Stomach smooth muscle (tissue), 2 donors: Measurements from ENCODE around the gene KPNA3.
"Not testable (repeated sequence)": the region's sequence is repeated elsewhere in the genome, so short reads cannot be mapped to it uniquely, and the experiment has no call there.

Experiments used
- H3K27ac ChIP-seq: one replicate; pipeline ENCODE4 v1.7.0; 2013; ENCODE audit warnings: mild to moderate bottlenecking, low read length, inconsistent platforms
- H3K27me3 ChIP-seq, 2 donors: one replicate each; pipeline ENCODE4 v1.7.0; 2013; ENCODE audit warnings: low read length in 2 of 2; ENCODE audit not compliant: insufficient read depth in 2 of 2, control insufficient read depth in 1 of 2
- H3K36me3 ChIP-seq, 2 donors: one replicate each; pipeline ENCODE4 v1.7.0; 2013; ENCODE audit warnings: low read length in 2 of 2; ENCODE audit not compliant: control insufficient read depth in 2 of 2, insufficient read depth in 2 of 2
- H3K4me1 ChIP-seq: one replicate; pipeline ENCODE4 v1.7.0; 2013; ENCODE audit warnings: low read length; ENCODE audit not compliant: control insufficient read depth, insufficient read depth
- H3K4me3 ChIP-seq, 2 donors: one replicate each; pipeline ENCODE4 v1.7.0; 2013; ENCODE audit warnings: low read length in 2 of 2
- H3K9ac ChIP-seq, 2 donors: one replicate each; pipeline ENCODE4 v1.7.0; 2013; ENCODE audit warnings: low read length in 2 of 2, mild to moderate bottlenecking in 1 of 2
- H3K9me3 ChIP-seq, 2 donors: one replicate each; pipeline ENCODE4 v1.7.0; 2013; ENCODE audit warnings: low read length in 2 of 2; ENCODE audit not compliant: control insufficient read depth in 2 of 2
- donor health status: healthy.
- donor health status: Pancreatic carcinoma.

The KPNA3 gene

GRCh38 chr13:49782784-49783183 lies 9.7 kb downstream of the KPNA3 start:
- Histone ChIP-seq H3K4me1 (no peaks in the 10 kb centered on the region), H3K27me3 (no peaks in the 10 kb centered on the region), H3K4me3 (no peak overlapping the region), H3K36me3 (no peaks in the 10 kb centered on the region), H3K9ac (no peak overlapping the region), H3K9me3 (no peaks in the 10 kb centered on the region), H3K27ac (no peak overlapping the region)

- Histone ChIP-seq H3K4me1 (no peaks in the 10 kb centered on the region), H3K27me3 (no peaks in the 10 kb centered on the region), H3K9me3 (no peaks in the 10 kb centered on the region), H3K4me3 (no peak overlapping the region), H3K36me3 (no peaks in the 10 kb centered on the region), H3K9ac (no peak overlapping the region), H3K27ac (no peak overlapping the region)
These were observed 10.7 kb downstream of the KPNA3 start for GRCh38 chr13:49781806-49782205.

DNA sequence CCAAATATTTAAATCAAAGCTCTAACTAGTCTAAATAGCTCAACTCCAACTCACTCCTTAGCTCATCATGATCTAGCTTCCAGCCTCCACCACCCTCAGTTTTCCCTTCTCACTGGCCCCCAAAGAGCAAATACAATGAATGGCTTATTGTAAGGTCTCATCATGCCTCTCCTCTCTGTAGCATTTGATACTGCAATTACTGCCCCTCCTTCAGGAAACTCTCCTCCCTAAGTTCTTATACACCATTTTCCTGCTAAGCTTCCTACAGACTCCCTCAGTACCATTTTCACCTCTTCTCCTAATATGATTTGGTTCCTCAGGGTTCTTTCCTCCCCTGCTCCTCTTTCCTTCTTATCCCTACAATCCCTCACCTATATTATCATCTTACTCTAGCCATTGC lies 12.8 kb downstream of the KPNA3 start:
- no peaks in the 10 kb centered on the region for H3K36me3 ChIP-seq

GRCh38 chr13:49777746-49778614 lies 14.5 kb downstream of the KPNA3 start:
- Histone ChIP-seq H3K9me3 (no peaks in the 10 kb centered on the region), H3K4me3 (no peak overlapping the region), H3K9ac (no peak overlapping the region), H3K27ac (no peak overlapping the region), H3K27me3 (no peaks in the 10 kb centered on the region), H3K4me1 (no peaks in the 10 kb centered on the region), H3K36me3 (no peaks in the 10 kb centered on the region)

More for the DNA sequence above, 12.8 kb downstream of the KPNA3 start:
- H3K9ac ChIP-seq: no peak overlapping the region
- no peaks in the 10 kb centered on the region for H3K9me3 ChIP-seq
- no peaks in the 10 kb centered on the region for H3K4me1 ChIP-seq
- H3K27ac ChIP-seq: no peak overlapping the region
- no peaks in the 10 kb centered on the region for H3K27me3 ChIP-seq
- no peak overlapping the region for H3K4me3 ChIP-seq

DNA sequence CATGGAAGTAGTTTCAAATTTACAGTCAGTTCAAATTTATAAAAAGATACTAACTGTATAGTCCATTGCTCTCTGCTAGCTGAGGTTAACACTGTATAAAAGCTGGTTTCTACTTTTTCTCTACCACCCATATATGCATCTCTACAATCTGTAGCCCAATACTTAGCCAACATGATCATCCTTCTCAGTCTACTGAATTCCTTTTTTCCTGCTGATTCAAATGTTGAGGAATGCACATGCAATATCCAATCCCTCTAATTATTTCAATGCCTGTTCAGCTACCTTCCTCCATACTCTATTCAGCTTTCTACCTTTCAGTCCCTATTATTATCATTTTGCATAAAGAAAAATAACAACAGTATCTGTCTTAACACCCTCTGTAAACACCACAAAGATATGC lies 15.6 kb downstream of the KPNA3 start:
- no peak overlapping the region for H3K4me3 ChIP-seq

DNA sequence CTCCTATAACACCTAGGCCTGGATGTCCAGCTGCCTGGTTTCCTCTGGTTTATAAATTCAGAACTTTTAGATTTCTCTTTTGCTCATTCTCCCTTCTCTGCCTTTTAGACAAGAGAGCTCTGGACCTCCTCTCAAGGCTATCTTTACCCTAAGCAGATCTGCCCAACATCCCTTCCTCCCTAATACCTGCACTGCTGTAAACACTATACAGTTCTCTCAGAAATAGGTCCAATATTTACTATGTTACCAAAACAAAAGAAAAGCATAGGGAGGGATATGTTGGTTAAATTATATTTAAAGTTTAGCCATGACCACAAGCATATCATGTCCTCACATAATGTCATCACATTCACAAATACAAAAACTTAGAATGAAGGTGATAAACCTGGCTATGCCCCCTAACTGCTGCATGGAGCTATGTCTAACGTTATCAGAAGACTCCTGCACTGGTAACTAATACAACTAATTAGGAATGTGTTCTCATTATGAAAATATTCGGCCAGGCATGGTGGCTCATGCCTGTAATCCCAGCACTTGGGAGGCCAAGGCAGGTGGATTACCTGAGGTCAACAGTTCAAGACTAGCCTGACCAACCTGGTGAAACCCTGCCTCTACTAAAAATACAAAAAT lies 18.0 kb downstream of the KPNA3 start:
- Histone ChIP-seq H3K9me3 (no peaks in the 10 kb centered on the region), H3K36me3 (no peaks in the 10 kb centered on the region), H3K4me3 (no peak overlapping the region), H3K27ac (no peak overlapping the region), H3K27me3 (no peaks in the 10 kb centered on the region), H3K4me1 (no peaks in the 10 kb centered on the region), H3K9ac (no peak overlapping the region)

More for the DNA sequence above, 15.6 kb downstream of the KPNA3 start:
- Histone ChIP-seq H3K9me3 (no peaks in the 10 kb centered on the region), H3K4me1 (no peaks in the 10 kb centered on the region), H3K36me3 (no peaks in the 10 kb centered on the region), H3K9ac (no peak overlapping the region), H3K27ac (no peak overlapping the region), H3K27me3 (no peaks in the 10 kb centered on the region)

- H3K4me3 ChIP-seq: no peak overlapping the region
- H3K4me1 ChIP-seq: no peaks in the 10 kb centered on the region
- no peaks in the 10 kb centered on the region for H3K27me3 ChIP-seq
- no peaks in the 10 kb centered on the region for H3K36me3 ChIP-seq
- no peak overlapping the region for H3K9ac ChIP-seq
- no peak overlapping the region for H3K27ac ChIP-seq
- no peaks in the 10 kb centered on the region for H3K9me3 ChIP-seq
These were observed 19.7 kb downstream of the KPNA3 start for GRCh38 chr13:49772828-49773227.

GRCh38 chr13:49761811-49762210 lies 30.7 kb downstream of the KPNA3 start:
- not testable (repeated sequence) for H3K36me3 ChIP-seq, H3K27ac ChIP-seq, H3K4me3 ChIP-seq, H3K27me3 ChIP-seq, H3K4me1 ChIP-seq, H3K9me3 ChIP-seq, H3K9ac ChIP-seq

DNA sequence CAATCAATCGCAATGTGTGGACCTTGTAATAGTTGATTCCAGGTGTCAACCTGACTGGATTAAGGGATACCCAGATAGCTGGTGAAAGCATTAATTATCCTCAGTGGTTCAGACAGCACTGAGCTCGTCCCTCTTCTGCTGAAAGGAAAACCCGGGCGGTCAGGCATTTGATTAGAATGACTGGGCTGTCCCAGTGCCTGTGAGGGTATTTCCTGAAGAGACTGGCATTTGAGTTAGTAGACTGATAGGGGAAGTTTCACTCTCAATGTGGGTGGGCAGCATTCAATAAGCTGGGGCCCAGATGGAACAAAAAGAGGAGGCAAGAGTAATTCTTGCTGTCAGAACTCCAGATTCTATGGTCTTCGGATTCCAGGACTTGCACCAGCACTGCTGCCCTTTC lies 31.9 kb downstream of the KPNA3 start:
- no peak overlapping the region for H3K9ac ChIP-seq
- no peak overlapping the region for H3K27ac ChIP-seq
- H3K27me3 ChIP-seq: no peaks in the 10 kb centered on the region
- H3K4me1 ChIP-seq: no peaks in the 10 kb centered on the region
- H3K9me3 ChIP-seq: no peaks in the 10 kb centered on the region
- H3K36me3 ChIP-seq: no peaks in the 10 kb centered on the region
- H3K4me3 ChIP-seq: no peak overlapping the region

GRCh38 chr13:49759503-49759902 lies 33.0 kb downstream of the KPNA3 start:
- Histone ChIP-seq H3K27ac (no peak overlapping the region), H3K36me3 (no peaks in the 10 kb centered on the region), H3K4me3 (no peak overlapping the region), H3K27me3 (no peaks in the 10 kb centered on the region), H3K4me1 (no peaks in the 10 kb centered on the region), H3K9me3 (no peaks in the 10 kb centered on the region), H3K9ac (no peak overlapping the region)

- no peak overlapping the region for H3K4me3 ChIP-seq
These were observed 36.2 kb downstream of the KPNA3 start for GRCh38 chr13:49756263-49756662.

More at GRCh38 chr13:49756263-49756662, 36.2 kb downstream of the KPNA3 start:
- Histone ChIP-seq H3K36me3 (no peaks in the 10 kb centered on the region), H3K27ac (no peak overlapping the region), H3K9me3 (no peaks in the 10 kb centered on the region), H3K9ac (no peak overlapping the region), H3K27me3 (no peaks in the 10 kb centered on the region), H3K4me1 (no peaks in the 10 kb centered on the region)
